ENCODE data around the gene SPINK5. TPM values are rescaled to one million over a fixed set of nuclear protein-coding genes. Genes with fewer than 3 reads are reported as not detected.

SPINK5 gene
- polyA plus RNA-seq, 5 donors = 0.50 to 1.2 (median 0.84) TPM

- DNase-seq = no peak
These were observed 27.0 kb downstream of the SPINK5 start for GRCh38 chr5:148090773-148091250.

GRCh38 chr5:148091991-148092964 lies 28.5 kb downstream of the SPINK5 start:
- DNase-seq = no peak

GRCh38 chr5:148094336-148094735 lies 30.6 kb downstream of the SPINK5 start:
- DNase-seq = no peak

- no peak for DNase-seq
These were observed 40.4 kb downstream of the SPINK5 start for GRCh38 chr5:148104226-148104625.

GRCh38 chr5:148107608-148108007 lies 43.8 kb downstream of the SPINK5 start:
- no peak for DNase-seq

GRCh38 chr5:148113243-148113642 lies 49.5 kb downstream of the SPINK5 start:
- no peak for DNase-seq

- DNase-seq = no peak
These were observed 56.5 kb downstream of the SPINK5 start for GRCh38 chr5:148120317-148120716.

- no peak for DNase-seq
These were observed 61.9 kb downstream of the SPINK5 start for GRCh38 chr5:148125641-148126040.

GRCh38 chr5:148135091-148136048 lies 71.6 kb downstream of the SPINK5 start:
- DNase-seq = no peak

GRCh38 chr5:148140846-148141245 lies 77.1 kb downstream of the SPINK5 start:
- DNase-seq = no peak

GRCh38 chr5:148141645-148142044 lies 77.9 kb downstream of the SPINK5 start:
- no peak for DNase-seq

GRCh38 chr5:148145916-148146315 lies 82.1 kb downstream of the SPINK5 start:
- DNase-seq = peak; percentile 70 to 74

GRCh38 chr5:148146487-148146886 lies 82.7 kb downstream of the SPINK5 start:
- DNase-seq = no peak

GRCh38 chr5:148147415-148147814 lies 83.6 kb downstream of the SPINK5 start:
- peak; percentile 30 to 31 for DNase-seq

- no peak for DNase-seq
These were observed 88.1 kb downstream of the SPINK5 start for GRCh38 chr5:148151872-148152271.

GRCh38 chr5:148152781-148153180 lies 89.0 kb downstream of the SPINK5 start:
- DNase-seq = no peak

- no peak for DNase-seq
These were observed 92.8 kb downstream of the SPINK5 start for GRCh38 chr5:148156609-148157008.

- DNase-seq = no peak
These were observed 98.3 kb downstream of the SPINK5 start for GRCh38 chr5:148162038-148162437.

- DNase-seq = no peak
These were observed 99.6 kb downstream of the SPINK5 start for GRCh38 chr5:148163345-148163744.

- no peak for DNase-seq
These were observed 102.9 kb downstream of the SPINK5 start for GRCh38 chr5:148166550-148167283.

GRCh38 chr5:148168246-148168645 lies 104.5 kb downstream of the SPINK5 start, which contains the start of gene SPINK14:
TSS of gene SPINK14 (plus strand) at chr5:148168546. CDS start at chr5:148169733, 1,187 bp downstream.
- DNase-seq = no peak

All from right lung (tissue), 5 donors.